Neural cell (in vitro differentiated cells): ENCODE results near the gene BAX. TPM values are rescaled to one million over a fixed set of nuclear protein-coding genes. Genes with fewer than 3 reads are reported as not detected.
"Not testable (repeated sequence)": the region's sequence is repeated elsewhere in the genome, so short reads cannot be mapped to it uniquely, and the experiment has no call there.

Experiments used
- H2AFZ ChIP-seq: fragments of 200-600, 300-800 bp; sonication (generic), shearing (Covaris generic); 2 replicates; pipeline ENCODE4 v1.6.0; 2014; ENCODE audit warnings: low read depth, mild to moderate bottlenecking, antibody characterized with exemption, low read length, moderate library complexity
- H3F3A ChIP-seq: fragments of 200-600 bp; shearing (Covaris generic); 2 replicates; pipeline ENCODE4 v1.6.1; 2016; ENCODE audit warnings: mild to moderate bottlenecking, moderate library complexity, mixed read lengths, antibody characterized with exemption, low read length; ENCODE audit not compliant: insufficient read depth, poor library complexity, severe bottlenecking
- H3K27ac ChIP-seq: fragments of 200-600, 300-800 bp; sonication (generic), shearing (Covaris generic); 2 replicates; pipeline ENCODE4 v1.5.1; 2014; ENCODE audit warnings: mild to moderate bottlenecking, low read length, moderate library complexity
- H3K27me3 ChIP-seq: fragments of 300-800, 200-600 bp; sonication (generic), shearing (Covaris generic); 2 replicates; pipeline ENCODE4 v1.6.0; 2014; ENCODE audit warnings: mild to moderate bottlenecking, low read depth, low read length, moderate library complexity; ENCODE audit not compliant: insufficient read depth
- H3K36me3 ChIP-seq: fragments of 300-800, 200-600 bp; sonication (generic), shearing (Covaris generic); 2 replicates; pipeline ENCODE4 v1.5.1; 2014; ENCODE audit warnings: mild to moderate bottlenecking, antibody characterized with exemption, low read length, moderate library complexity; ENCODE audit not compliant: insufficient read depth
- H3K4me2 ChIP-seq: fragments of 300-800, 200-600 bp; sonication (generic), shearing (Covaris generic); 2 replicates; pipeline ENCODE4 v1.6.0; 2014; ENCODE audit warnings: mild to moderate bottlenecking, low read length
- H3K4me3 ChIP-seq: fragments of 300-800, 200-600 bp; sonication (generic), shearing (Covaris generic); 2 replicates; pipeline ENCODE4 v1.5.1; 2014; ENCODE audit warnings: mild to moderate bottlenecking, low read length, moderate library complexity
- H3K79me2 ChIP-seq: fragments of 200-600 bp; shearing (Covaris generic); replicated peaks from 2 replicates; pipeline ENCODE4 v1.6.0; 2014; ENCODE audit warnings: mild to moderate bottlenecking, low read length, moderate library complexity; ENCODE audit not compliant: insufficient read depth
- H3K9ac ChIP-seq: fragments of 300-800, 200-600 bp; sonication (generic), shearing (Covaris generic); 2 replicates; pipeline ENCODE4 v1.6.1; 2016; ENCODE audit warnings: mild to moderate bottlenecking, low read length, mixed read lengths
- H3K9me2 ChIP-seq: fragments of 200-600 bp; shearing (Covaris generic); 2 replicates; pipeline ENCODE4 v1.6.1; 2016; ENCODE audit warnings: mild to moderate bottlenecking, low read length, mixed read lengths; ENCODE audit not compliant: insufficient read depth
- H3K9me3 ChIP-seq: fragments of 200-600, 300-800 bp; sonication (generic), shearing (Covaris generic); 2 replicates; pipeline ENCODE4 v1.6.1; 2016; ENCODE audit warnings: mild to moderate bottlenecking, mixed run types, low read length, moderate library complexity, mixed read lengths
- H4K20me1 ChIP-seq: fragments of 200-600 bp; shearing (Covaris generic); 2 replicates; pipeline ENCODE4 v1.6.1; 2016; ENCODE audit warnings: mild to moderate bottlenecking, mixed run types; ENCODE audit not compliant: insufficient read depth
- EP300 ChIP-seq: fragments of 450-650 bp; conservative IDR thresholded peaks from 2 replicates; pipeline ENCODE4 v1.6.1; 2014; ENCODE audit warnings: antibody characterized with exemption, mild to moderate bottlenecking, moderate library complexity; ENCODE audit not compliant: poor library complexity, severe bottlenecking
- EZH2 ChIP-seq: fragments of 200-600, 300-800 bp; shearing (Covaris generic), sonication (generic); IDR thresholded peaks from 2 replicates; pipeline ENCODE4 v1.6.1; 2014; ENCODE audit warnings: antibody characterized with exemption, low read length, borderline replicate concordance, mild to moderate bottlenecking; ENCODE audit not compliant: insufficient read depth, poor library complexity, severe bottlenecking
- MXI1 ChIP-seq: fragments of 450-650 bp; conservative IDR thresholded peaks from 2 replicates; pipeline ENCODE4 v1.6.1; 2014; ENCODE audit warnings: antibody characterized with exemption, mild to moderate bottlenecking; ENCODE audit not compliant: poor library complexity, severe bottlenecking
- POLR2AphosphoS5 ChIP-seq: IDR thresholded peaks from 2 replicates; pipeline ENCODE4 v1.6.1; 2012
- RAD21 ChIP-seq: fragments of 450-650 bp; conservative IDR thresholded peaks from 2 replicates; pipeline ENCODE4 v1.6.1; 2014; ENCODE audit warnings: antibody characterized with exemption, mild to moderate bottlenecking, moderate library complexity
- SMC3 ChIP-seq: fragments of 450-650 bp; conservative IDR thresholded peaks from 2 replicates; pipeline ENCODE4 v1.6.1; 2014; ENCODE audit warnings: antibody characterized with exemption, mild to moderate bottlenecking, moderate library complexity; ENCODE audit not compliant: poor library complexity
- TAF1 ChIP-seq: IDR thresholded peaks from 2 replicates; pipeline ENCODE4 v1.6.1; 2012; ENCODE audit warnings: low read depth
- polyA plus RNA-seq: library from polyadenylated mRNA; depleted of rRNA; stranded (reverse); fragments of >200 nt; gene quantifications from 2 replicates; pipeline ENCODE4 v1.2.3, GENCODE V29; 2014
- TF ChIP-seq, protein P1 (sequence below): fragments of 450-650 bp; IDR thresholded peaks from 2 replicates; pipeline ENCODE4 v1.5.1; 2014; ENCODE audit warnings: antibody characterized with exemption, mild to moderate bottlenecking, moderate library complexity; ENCODE audit not compliant: poor library complexity, severe bottlenecking
- TF ChIP-seq, protein P2 (sequence below): IDR thresholded peaks from 2 replicates; pipeline ENCODE4 v1.6.1; 2012; ENCODE audit warnings: borderline replicate concordance

The BAX gene
- polyA plus RNA-seq, 1 donor from 2014 or later, result 71.9 TPM

DNA sequence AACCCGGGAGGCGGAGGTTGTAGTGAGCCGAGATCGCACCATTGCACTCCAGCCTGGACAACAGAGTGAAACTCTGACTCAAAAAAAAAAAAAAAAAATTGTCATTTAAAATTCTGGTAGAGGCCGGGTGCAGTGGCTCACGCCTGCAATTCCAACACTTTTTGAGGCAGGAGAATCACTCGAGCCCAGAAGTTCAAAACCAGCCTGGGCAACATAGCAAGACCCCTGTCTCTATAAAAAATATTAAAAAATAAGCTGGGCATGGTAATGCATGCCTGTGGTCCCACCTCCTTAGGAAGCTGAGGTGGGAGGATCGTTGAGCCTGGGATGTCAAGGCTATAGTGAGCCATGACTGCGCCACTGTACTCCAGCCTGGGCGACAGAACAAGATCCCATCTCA, 48.4 kb upstream of the BAX start:
- Histone ChIP-seq H3K9ac (no peak overlapping the region), H3K4me2 (no peak overlapping the region), H3K9me3 (no peaks in the 10 kb centered on the region), H3K27ac (no peak overlapping the region), H3K36me3 (no peaks in the 10 kb centered on the region), H3K79me2 (peaks cover 3% of the 10 kb centered on the region), H3K27me3 (no peaks in the 10 kb centered on the region), H4K20me1 (no peaks in the 10 kb centered on the region), H3K4me3 (no peak overlapping the region), H3F3A (no peaks in the 10 kb centered on the region), H3K9me2 (no peaks in the 10 kb centered on the region), H2AFZ (no peak overlapping the region)
- TF ChIP-seq TAF1 (no peak), MXI1 (no peak), POLR2AphosphoS5 (no peak), EZH2 (no peak), RAD21 (no peak), SMC3 (no peak), EP300 (no peak)
- TF ChIP-seq, protein P1, sequence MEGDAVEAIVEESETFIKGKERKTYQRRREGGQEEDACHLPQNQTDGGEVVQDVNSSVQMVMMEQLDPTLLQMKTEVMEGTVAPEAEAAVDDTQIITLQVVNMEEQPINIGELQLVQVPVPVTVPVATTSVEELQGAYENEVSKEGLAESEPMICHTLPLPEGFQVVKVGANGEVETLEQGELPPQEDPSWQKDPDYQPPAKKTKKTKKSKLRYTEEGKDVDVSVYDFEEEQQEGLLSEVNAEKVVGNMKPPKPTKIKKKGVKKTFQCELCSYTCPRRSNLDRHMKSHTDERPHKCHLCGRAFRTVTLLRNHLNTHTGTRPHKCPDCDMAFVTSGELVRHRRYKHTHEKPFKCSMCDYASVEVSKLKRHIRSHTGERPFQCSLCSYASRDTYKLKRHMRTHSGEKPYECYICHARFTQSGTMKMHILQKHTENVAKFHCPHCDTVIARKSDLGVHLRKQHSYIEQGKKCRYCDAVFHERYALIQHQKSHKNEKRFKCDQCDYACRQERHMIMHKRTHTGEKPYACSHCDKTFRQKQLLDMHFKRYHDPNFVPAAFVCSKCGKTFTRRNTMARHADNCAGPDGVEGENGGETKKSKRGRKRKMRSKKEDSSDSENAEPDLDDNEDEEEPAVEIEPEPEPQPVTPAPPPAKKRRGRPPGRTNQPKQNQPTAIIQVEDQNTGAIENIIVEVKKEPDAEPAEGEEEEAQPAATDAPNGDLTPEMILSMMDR, result no peak
- TF ChIP-seq, protein P2, sequence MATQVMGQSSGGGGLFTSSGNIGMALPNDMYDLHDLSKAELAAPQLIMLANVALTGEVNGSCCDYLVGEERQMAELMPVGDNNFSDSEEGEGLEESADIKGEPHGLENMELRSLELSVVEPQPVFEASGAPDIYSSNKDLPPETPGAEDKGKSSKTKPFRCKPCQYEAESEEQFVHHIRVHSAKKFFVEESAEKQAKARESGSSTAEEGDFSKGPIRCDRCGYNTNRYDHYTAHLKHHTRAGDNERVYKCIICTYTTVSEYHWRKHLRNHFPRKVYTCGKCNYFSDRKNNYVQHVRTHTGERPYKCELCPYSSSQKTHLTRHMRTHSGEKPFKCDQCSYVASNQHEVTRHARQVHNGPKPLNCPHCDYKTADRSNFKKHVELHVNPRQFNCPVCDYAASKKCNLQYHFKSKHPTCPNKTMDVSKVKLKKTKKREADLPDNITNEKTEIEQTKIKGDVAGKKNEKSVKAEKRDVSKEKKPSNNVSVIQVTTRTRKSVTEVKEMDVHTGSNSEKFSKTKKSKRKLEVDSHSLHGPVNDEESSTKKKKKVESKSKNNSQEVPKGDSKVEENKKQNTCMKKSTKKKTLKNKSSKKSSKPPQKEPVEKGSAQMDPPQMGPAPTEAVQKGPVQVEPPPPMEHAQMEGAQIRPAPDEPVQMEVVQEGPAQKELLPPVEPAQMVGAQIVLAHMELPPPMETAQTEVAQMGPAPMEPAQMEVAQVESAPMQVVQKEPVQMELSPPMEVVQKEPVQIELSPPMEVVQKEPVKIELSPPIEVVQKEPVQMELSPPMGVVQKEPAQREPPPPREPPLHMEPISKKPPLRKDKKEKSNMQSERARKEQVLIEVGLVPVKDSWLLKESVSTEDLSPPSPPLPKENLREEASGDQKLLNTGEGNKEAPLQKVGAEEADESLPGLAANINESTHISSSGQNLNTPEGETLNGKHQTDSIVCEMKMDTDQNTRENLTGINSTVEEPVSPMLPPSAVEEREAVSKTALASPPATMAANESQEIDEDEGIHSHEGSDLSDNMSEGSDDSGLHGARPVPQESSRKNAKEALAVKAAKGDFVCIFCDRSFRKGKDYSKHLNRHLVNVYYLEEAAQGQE, result no peak

DNA sequence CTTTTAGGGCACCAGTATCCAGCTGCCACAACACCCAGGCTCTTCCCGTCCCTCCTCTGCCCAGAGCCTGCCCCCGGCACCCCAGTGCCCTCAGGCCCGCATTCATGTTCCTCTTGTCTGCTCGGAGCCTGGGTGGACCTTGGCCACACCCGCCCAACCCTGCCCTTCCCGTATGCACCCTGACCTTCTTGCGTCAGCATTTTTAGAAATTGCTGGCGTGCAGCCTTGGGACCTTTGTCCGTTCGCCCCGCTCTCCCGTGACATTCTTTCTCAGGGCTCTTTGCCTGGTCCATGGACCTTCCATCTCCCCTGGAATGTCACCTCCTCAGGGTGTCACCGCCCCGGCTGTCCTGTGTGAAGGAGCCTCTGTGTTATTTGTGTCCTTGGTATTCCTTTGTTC, 47.0 kb upstream of the BAX start:
- TF ChIP-seq, protein P1, result no peak
- TF ChIP-seq POLR2AphosphoS5 (no peak), RAD21 (no peak), MXI1 (no peak), EZH2 (no peak), SMC3 (no peak), TAF1 (no peak), EP300 (no peak)
- TF ChIP-seq, protein P2, result no peak
- Histone ChIP-seq H3K27me3 (no peaks in the 10 kb centered on the region), H3K9me2 (no peaks in the 10 kb centered on the region), H3K79me2 (no peaks in the 10 kb centered on the region), H3K27ac (no peak overlapping the region), H4K20me1 (no peaks in the 10 kb centered on the region), H2AFZ (no peak overlapping the region), H3K4me3 (no peak overlapping the region), H3F3A (no peaks in the 10 kb centered on the region), H3K9me3 (no peaks in the 10 kb centered on the region), H3K36me3 (no peaks in the 10 kb centered on the region), H3K9ac (no peak overlapping the region), H3K4me2 (no peak overlapping the region)

DNA sequence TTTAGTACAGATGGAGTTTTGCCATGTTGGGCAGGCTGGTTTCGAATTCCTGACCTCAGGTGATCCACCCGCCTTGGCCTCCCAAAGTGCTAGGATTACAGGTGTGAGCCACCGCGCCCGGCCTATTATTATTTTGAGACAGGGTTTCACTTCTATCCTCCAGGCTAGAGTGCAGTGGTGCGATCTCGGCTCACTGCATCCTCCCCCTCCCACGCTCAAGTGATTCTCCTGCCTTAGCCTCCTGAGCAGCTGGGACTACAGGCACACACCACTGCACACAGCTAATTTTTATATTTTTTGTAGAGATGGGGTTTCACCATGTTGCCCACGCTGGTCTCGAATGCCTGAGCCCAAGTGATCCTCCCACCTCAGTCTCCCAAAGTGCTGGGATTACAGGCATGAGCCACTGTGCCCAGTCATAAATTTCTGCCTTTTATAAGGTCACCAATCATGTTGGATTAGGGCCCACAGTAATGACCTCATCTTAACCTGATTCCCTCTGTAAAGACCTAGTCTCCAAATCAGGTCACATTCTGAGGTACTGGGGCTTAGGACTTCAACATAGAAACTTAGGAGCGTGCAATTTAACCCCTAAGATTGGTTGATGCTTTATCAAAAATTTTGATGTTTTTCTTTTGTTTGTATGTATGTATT, 45.1 kb upstream of the BAX start:
- H3K9me2 ChIP-seq, H3K9me3 ChIP-seq, H3K27me3 ChIP-seq, H3K4me3 ChIP-seq, H3K9ac ChIP-seq, H3K79me2 ChIP-seq, H2AFZ ChIP-seq, H3F3A ChIP-seq, H3K4me2 ChIP-seq, H4K20me1 ChIP-seq, H3K36me3 ChIP-seq, H3K27ac ChIP-seq: not testable (repeated sequence)
